ENCODE measurements around the gene MFF. TPM values are rescaled to one million over a fixed set of nuclear protein-coding genes. Genes with fewer than 3 reads are reported as not detected.

MFF gene
- total and polyA plus RNA-seq, 2 of the 4 experiments (the other 2 are of a cell fraction) = 70.1 to 86.4 TPM

DNA sequence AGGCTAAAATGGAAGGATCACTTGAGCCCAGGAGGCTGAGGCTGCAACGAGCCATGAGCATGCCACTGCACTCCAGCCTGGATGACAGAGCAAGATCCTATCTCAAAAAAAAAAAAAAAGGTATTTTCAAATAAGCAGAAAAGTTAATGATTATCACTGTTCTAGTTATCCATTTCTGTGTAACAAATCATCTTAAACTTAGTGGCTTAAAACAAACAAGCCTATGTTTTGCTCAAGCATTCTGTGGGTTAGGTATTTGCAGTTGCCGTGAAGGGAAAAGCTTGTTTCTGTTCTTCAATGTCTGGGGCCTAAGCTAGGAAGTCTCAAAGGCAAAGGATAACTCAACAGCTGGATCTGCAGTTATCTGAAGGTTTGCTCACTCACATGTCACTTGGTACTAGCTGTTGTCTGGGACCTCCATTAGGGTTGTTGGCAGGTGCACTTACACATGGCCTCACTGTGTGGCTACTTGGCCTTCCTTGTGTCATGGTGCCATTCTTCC lies 14.1 kb downstream of the MFF start:
- BruUV-seq (replicated peaks) = no TSS peak
- Histone ChIP-seq H2AK9ac (replicated peaks; ENCODE audit: low read depth, low read length, poor library complexity) (no peak overlapping the region), H3K4me1 (ENCODE audit: control insufficient read depth, insufficient read depth, low read length) (no peaks in the 10 kb centered on the region), H3K14ac (replicated peaks; ENCODE audit: low read depth, low read length) (no peak overlapping the region), H3K4me2 (ENCODE audit: low read depth, low read length) (no peak overlapping the region), H4K20me1 (ENCODE audit: insufficient read depth, low read length) (no peaks in the 10 kb centered on the region), H2BK5ac (ENCODE audit: low read depth, low read length, poor library complexity, severe bottlenecking) (no peak overlapping the region), H3K27ac (ENCODE audit: insufficient read depth, low read length) (no peak overlapping the region), H2BK15ac (ENCODE audit: low read depth, low read length) (no peak overlapping the region), H2AK5ac (ENCODE audit: low read depth, low read length) (no peak overlapping the region), H2AFZ (replicated peaks; ENCODE audit: low read length, poor library complexity) (no peak overlapping the region), H4K8ac (ENCODE audit: low read depth in 2 of 2, low read length in 2 of 2) (no peak overlapping the region), H2BK20ac (ENCODE audit: low read depth, low read length) (no peak overlapping the region), H4K5ac (ENCODE audit: low read depth, low read length) (no peak overlapping the region), H4K91ac (ENCODE audit: insufficient read depth, low read depth, low read length) (no peak overlapping the region), H3K36me3 (ENCODE audit: control insufficient read depth, insufficient read depth, low read length) (peaks cover 14% of the 10 kb centered on the region), H3K27me3 (ENCODE audit: control insufficient read depth, insufficient read depth, low read length) (no peaks in the 10 kb centered on the region), H3K23ac (ENCODE audit: low read depth, low read length) (no peak overlapping the region), H3K18ac (ENCODE audit: low read depth, low read length) (no peak overlapping the region), H3K9me3 (ENCODE audit: control insufficient read depth, insufficient read depth, low read length) (no peaks in the 10 kb centered on the region), H3K9ac (ENCODE audit: low read depth, low read length) (no peak overlapping the region), H2BK120ac (ENCODE audit: low read depth, low read length) (no peak overlapping the region), H3K9me1 (ENCODE audit: insufficient read depth, low read length) (peaks cover 3% of the 10 kb centered on the region), H3K4me3 (ENCODE audit: insufficient read depth, low read depth, low read length) (no peak overlapping the region), H3K4ac (ENCODE audit: low read depth, low read length) (no peak overlapping the region), H3K79me1 (ENCODE audit: low read depth in 1 of 2, low read length in 2 of 2) (peaks cover 13 to 16% of the 10 kb centered on the region in 2 experiments), H3K56ac (ENCODE audit: extremely low read depth, insufficient read depth, low read length) (no peak overlapping the region)
- ChIA-PET CTCF (interaction anchor here (1.0 kb wide), 1 partner anchor 34 kb away, joined by 3 read pairs; no protein-coding TSS in a partner anchor), POLR2A (ENCODE audit: unreplicated experiment) (no interaction called here)
- intact Hi-C loops (cut with micrococcal nuclease) = no loop called here
- no peak for TF ChIP-seq FOS (IDR thresholded peaks at IDR 0.05; ENCODE audit: low read depth, low read length)
- TF ChIP-seq CEBPB (IDR thresholded peaks at IDR 0.05; ENCODE audit: low read depth, low read length) = no peak
- no peak for TF ChIP-seq POLR2A (IDR thresholded peaks at IDR 0.05; ENCODE audit: low read depth, low read length)
- no peak for TF ChIP-seq MXI1 (IDR thresholded peaks at IDR 0.05; ENCODE audit: borderline replicate concordance, low read depth, low read length)
- no peak for TF ChIP-seq MAZ (IDR thresholded peaks at IDR 0.05; ENCODE audit: borderline replicate concordance, low read depth, low read length)
- TF ChIP-seq, protein P1, sequence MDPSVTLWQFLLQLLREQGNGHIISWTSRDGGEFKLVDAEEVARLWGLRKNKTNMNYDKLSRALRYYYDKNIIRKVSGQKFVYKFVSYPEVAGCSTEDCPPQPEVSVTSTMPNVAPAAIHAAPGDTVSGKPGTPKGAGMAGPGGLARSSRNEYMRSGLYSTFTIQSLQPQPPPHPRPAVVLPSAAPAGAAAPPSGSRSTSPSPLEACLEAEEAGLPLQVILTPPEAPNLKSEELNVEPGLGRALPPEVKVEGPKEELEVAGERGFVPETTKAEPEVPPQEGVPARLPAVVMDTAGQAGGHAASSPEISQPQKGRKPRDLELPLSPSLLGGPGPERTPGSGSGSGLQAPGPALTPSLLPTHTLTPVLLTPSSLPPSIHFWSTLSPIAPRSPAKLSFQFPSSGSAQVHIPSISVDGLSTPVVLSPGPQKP (IDR thresholded peaks at IDR 0.05; ENCODE audit: borderline replicate concordance, low read depth, low read length) = no peak
- TF ChIP-seq NFE2L2 (IDR thresholded peaks at IDR 0.05; ENCODE audit: low read depth, low read length) = no peak
- no peak for TF ChIP-seq SMC3 (IDR thresholded peaks at IDR 0.05; ENCODE audit: low read depth, low read length)
- no peak for TF ChIP-seq BHLHE40 (IDR thresholded peaks at IDR 0.05; ENCODE audit: low read depth, low read length)
- TF ChIP-seq CHD1 (IDR thresholded peaks at IDR 0.05; ENCODE audit: low read depth, low read length) = no peak
- no peak for TF ChIP-seq MAFK (IDR thresholded peaks at IDR 0.05; ENCODE audit: low read depth, low read length)
- no peak for TF ChIP-seq RFX5 (IDR thresholded peaks at IDR 0.05; ENCODE audit: low read depth, low read length)
- TF ChIP-seq, protein P2, sequence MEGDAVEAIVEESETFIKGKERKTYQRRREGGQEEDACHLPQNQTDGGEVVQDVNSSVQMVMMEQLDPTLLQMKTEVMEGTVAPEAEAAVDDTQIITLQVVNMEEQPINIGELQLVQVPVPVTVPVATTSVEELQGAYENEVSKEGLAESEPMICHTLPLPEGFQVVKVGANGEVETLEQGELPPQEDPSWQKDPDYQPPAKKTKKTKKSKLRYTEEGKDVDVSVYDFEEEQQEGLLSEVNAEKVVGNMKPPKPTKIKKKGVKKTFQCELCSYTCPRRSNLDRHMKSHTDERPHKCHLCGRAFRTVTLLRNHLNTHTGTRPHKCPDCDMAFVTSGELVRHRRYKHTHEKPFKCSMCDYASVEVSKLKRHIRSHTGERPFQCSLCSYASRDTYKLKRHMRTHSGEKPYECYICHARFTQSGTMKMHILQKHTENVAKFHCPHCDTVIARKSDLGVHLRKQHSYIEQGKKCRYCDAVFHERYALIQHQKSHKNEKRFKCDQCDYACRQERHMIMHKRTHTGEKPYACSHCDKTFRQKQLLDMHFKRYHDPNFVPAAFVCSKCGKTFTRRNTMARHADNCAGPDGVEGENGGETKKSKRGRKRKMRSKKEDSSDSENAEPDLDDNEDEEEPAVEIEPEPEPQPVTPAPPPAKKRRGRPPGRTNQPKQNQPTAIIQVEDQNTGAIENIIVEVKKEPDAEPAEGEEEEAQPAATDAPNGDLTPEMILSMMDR (conservative IDR thresholded peaks at IDR 0.05; ENCODE audit: low read depth, low read length) = no peak
- ATAC-seq (ENCODE audit: low read depth) (no peak), DNase-seq (no peak)
- WGBS, 2 experiments (ENCODE audit: extremely low coverage in 2 of 2, insufficient read length in 1 of 2) = 100% methylated on average over 1 of the region's 2 CpGs; no CpG with 5 or more reads in 1 of the 2 experiments
- in situ Hi-C loops (cut with MboI; ENCODE audit: low sequenced_read_pairs) = no loop called here
- dilution Hi-C loops (cut with HindIII; ENCODE audit: low sequenced_read_pairs, unreplicated experiment) = no loop called here
